ENCODE measurements around the gene NR1H2. TPM values are rescaled to one million over a fixed set of nuclear protein-coding genes. Genes with fewer than 3 reads are reported as not detected.

Gene NR1H2
- total and polyA plus RNA-seq, 5 donors from 2014 or later = 60.3 to 213 (median 74.9) TPM

DNA sequence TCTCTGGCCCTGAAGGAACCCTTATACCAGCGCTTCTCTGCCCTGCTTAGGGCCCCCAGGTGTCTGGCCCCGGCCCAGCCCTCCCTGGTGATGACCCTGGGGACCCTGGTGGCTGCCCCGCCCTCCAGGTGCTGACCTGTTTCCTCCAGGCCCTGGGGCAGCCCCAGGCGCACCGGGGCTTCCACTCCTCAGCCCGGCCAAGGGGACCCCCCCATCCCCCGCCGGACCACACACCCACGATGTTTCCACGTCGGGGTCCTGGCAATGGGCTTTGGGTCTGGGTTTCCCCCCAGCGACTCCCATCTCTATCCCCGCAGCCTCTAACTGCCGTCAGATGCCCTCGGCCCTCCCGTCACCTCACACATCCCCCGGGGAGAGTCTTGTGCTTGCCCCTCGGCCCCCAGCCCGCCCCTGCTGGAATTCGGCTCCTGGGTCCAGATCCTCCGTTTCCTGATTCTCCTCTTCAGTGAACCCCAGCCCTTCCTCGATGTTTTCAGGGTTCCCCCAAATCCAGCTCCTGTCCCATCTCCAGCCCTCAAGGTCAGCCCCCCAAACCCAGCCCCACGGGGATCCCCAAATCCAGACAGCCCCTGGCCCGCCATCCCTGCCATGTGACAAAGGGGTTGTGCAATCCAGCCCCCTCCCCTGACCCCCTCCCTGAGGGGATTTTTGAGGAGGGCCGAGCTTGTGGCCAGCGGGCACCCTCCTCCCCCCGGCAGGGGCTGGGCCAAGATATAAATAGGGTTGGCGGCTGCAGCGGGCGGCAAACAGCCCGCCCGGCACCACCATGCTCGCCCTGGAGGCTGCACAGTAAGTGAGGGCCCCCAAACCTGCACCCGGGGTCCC, 42.1 kb downstream of the NR1H2 start, which contains the start of gene SPIB:
SPIB (plus strand) TSS at position 763 of the 846 bp plus-strand sequence; CDS start at position 788, 25 bp downstream.
- Histone ChIP-seq H3K36me3 (ENCODE audit: control insufficient read depth, insufficient read depth, low read length) (no peaks in the 10 kb centered on the region), H3K27me3 (ENCODE audit: control insufficient read depth, insufficient read depth, low read length) (peaks cover 2% of the 10 kb centered on the region), H3K9me3 (ENCODE audit: control insufficient read depth in 2 of 2, low read length in 2 of 2) (no peaks in the 10 kb centered on the region), H3K27ac (ENCODE audit: insufficient read depth, low read length, poor library complexity, severe bottlenecking) (no peak within 1 kb of the TSS), H3K4me3 (ENCODE audit: low read depth, low read length) (no peak within 1 kb of the TSS), H3K4me1 (ENCODE audit: control insufficient read depth, insufficient read depth, low read length, poor library complexity, severe bottlenecking) (peaks cover 5% of the 10 kb centered on the region)
- Mint-ChIP-seq H3K27me3 (peaks cover 30% of the 10 kb centered on the region), H3K9me3 (peaks cover 0 to 1% (median 0%) of the 10 kb centered on the region in 7 donors), H3K27ac (no peak within 1 kb of the TSS), H3K36me3 (peaks cover 4% of the 10 kb centered on the region), H3K4me3 (peak within 1 kb of the TSS in 1 of 4 donors; percentile 65), H3K4me1 (peaks cover 0 to 6% (median 4%) of the 10 kb centered on the region in 4 donors)
- ATAC-seq (ENCODE audit: low read depth in 2 of 2) (no peak), DNase-seq (no peak)

DNA sequence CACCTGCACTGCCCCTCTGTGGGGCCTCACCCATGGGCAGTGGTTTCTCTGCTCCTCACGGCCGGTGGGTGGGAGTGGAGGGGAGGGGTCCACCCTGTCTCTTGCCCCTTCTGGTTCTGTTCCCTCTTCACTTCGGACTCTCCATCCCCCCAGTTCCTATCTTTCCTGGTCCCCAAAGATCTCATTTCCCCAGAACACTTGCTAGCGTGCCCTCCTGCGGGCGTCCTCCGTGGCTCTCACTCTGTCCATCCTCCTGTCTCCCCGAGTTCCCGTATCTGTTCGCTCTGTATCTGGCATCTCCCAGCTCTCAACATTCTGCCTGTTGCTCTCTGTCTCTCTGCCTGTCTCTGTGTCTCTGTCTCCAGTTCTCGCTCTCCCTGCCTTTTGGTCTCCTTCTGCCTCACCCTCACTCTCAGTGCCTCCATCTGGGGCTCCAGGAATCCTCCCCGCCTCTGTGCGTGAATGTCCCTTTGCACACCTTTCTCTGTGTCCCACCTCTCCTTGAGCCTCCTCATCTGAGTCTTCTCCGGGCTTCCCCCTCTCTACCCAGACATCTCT, 42.8 kb downstream of the NR1H2 start:
- no peak overlapping the region for H3K4me3 ChIP-seq (ENCODE audit: low read depth, low read length)
- Mint-ChIP-seq H3K36me3 (peaks cover 4% of the 10 kb centered on the region), H3K9me3 (peaks cover 0 to 1% (median 0%) of the 10 kb centered on the region in 7 donors), H3K4me3 (no peak overlapping the region), H3K27me3 (peaks cover 30% of the 10 kb centered on the region), H3K4me1 (peaks cover 0 to 6% (median 4%) of the 10 kb centered on the region in 4 donors), H3K27ac (no peak overlapping the region)
- no peaks in the 10 kb centered on the region for H3K9me3 ChIP-seq (ENCODE audit: control insufficient read depth in 2 of 2, low read length in 2 of 2)
- no peak for ATAC-seq (ENCODE audit: low read depth in 2 of 2)
- H3K27me3 ChIP-seq (ENCODE audit: control insufficient read depth, insufficient read depth, low read length) = peaks cover 2% of the 10 kb centered on the region
- no peaks in the 10 kb centered on the region for H3K36me3 ChIP-seq (ENCODE audit: control insufficient read depth, insufficient read depth, low read length)
- H3K27ac ChIP-seq (ENCODE audit: insufficient read depth, low read length, poor library complexity, severe bottlenecking) = no peak overlapping the region
- no peak for DNase-seq
- peaks cover 5% of the 10 kb centered on the region for H3K4me1 ChIP-seq (ENCODE audit: control insufficient read depth, insufficient read depth, low read length, poor library complexity, severe bottlenecking)

DNA sequence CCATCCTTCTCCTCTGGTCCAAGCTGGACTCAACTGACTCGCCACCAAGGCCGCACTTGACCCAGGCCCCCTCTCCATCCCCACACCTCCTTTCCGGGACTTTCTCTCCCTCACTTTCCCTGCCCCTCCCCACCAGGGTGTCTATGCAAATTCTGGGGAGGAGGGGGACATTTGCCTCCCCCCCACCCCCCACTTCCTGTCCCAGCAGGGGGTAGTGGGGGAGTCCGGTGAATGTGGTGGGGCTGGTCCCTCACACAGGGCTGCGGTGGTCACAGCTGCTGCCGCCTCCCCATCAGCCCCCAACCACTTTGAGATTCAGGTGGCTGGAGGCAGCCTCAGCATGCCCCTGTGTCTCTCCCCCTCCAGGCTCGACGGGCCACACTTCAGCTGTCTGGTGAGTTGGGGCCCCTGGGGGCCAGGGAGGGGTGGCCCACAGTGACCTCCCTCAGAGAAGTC, 43.4 kb downstream of the NR1H2 start:
- Mint-ChIP-seq H3K27me3 (peaks cover 30% of the 10 kb centered on the region), H3K27ac (no peak overlapping the region), H3K4me3 (no peak overlapping the region), H3K4me1 (peaks cover 0 to 6% (median 4%) of the 10 kb centered on the region in 4 donors), H3K36me3 (peaks cover 4% of the 10 kb centered on the region), H3K9me3 (peaks cover 0 to 1% (median 0%) of the 10 kb centered on the region in 7 donors)
- Histone ChIP-seq H3K27me3 (ENCODE audit: control insufficient read depth, insufficient read depth, low read length) (peaks cover 2% of the 10 kb centered on the region), H3K4me3 (ENCODE audit: low read depth, low read length) (no peak overlapping the region), H3K36me3 (ENCODE audit: control insufficient read depth, insufficient read depth, low read length) (no peaks in the 10 kb centered on the region), H3K4me1 (ENCODE audit: control insufficient read depth, insufficient read depth, low read length, poor library complexity, severe bottlenecking) (peaks cover 3% of the 10 kb centered on the region), H3K27ac (ENCODE audit: insufficient read depth, low read length, poor library complexity, severe bottlenecking) (no peak overlapping the region), H3K9me3 (ENCODE audit: control insufficient read depth in 2 of 2, low read length in 2 of 2) (no peaks in the 10 kb centered on the region)
- no peak for ATAC-seq (ENCODE audit: low read depth in 2 of 2)
- no peak for DNase-seq

DNA sequence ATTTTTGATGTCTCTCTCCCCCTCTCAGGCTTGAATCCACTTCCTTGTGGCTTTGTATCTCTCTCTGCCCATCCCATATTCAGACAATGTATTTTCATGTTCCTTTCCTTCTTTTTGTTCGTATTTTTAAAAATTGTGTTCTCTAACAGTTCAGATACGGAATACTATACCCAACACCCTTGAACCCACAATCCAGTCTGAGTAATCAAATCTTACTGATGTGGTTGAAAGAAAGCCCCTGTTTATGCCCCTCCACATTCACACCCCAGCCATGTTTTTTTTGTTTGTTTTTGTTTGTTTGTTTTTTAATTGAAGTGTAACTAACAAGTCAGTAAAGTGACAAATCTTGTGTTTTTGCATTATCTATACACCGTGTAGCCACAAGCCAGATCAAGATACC, 43.9 kb downstream of the NR1H2 start:
- Mint-ChIP-seq H3K4me3 (no peak overlapping the region), H3K4me1 (peaks cover 0 to 6% (median 4%) of the 10 kb centered on the region in 4 donors), H3K27me3 (peaks cover 30% of the 10 kb centered on the region), H3K9me3 (peaks cover 0 to 1% (median 0%) of the 10 kb centered on the region in 7 donors), H3K36me3 (peaks cover 4% of the 10 kb centered on the region), H3K27ac (no peak overlapping the region)
- no peak overlapping the region for H3K27ac ChIP-seq (ENCODE audit: insufficient read depth, low read length, poor library complexity, severe bottlenecking)
- H3K4me3 ChIP-seq (ENCODE audit: low read depth, low read length) = no peak overlapping the region
- no peaks in the 10 kb centered on the region for H3K9me3 ChIP-seq (ENCODE audit: control insufficient read depth in 2 of 2, low read length in 2 of 2)
- no peaks in the 10 kb centered on the region for H3K4me1 ChIP-seq (ENCODE audit: control insufficient read depth, insufficient read depth, low read length, poor library complexity, severe bottlenecking)
- H3K27me3 ChIP-seq (ENCODE audit: control insufficient read depth, insufficient read depth, low read length) = peaks cover 2% of the 10 kb centered on the region
- ATAC-seq (ENCODE audit: low read depth in 2 of 2) = no peak
- H3K36me3 ChIP-seq (ENCODE audit: control insufficient read depth, insufficient read depth, low read length) = no peaks in the 10 kb centered on the region
- no peak for DNase-seq

DNA sequence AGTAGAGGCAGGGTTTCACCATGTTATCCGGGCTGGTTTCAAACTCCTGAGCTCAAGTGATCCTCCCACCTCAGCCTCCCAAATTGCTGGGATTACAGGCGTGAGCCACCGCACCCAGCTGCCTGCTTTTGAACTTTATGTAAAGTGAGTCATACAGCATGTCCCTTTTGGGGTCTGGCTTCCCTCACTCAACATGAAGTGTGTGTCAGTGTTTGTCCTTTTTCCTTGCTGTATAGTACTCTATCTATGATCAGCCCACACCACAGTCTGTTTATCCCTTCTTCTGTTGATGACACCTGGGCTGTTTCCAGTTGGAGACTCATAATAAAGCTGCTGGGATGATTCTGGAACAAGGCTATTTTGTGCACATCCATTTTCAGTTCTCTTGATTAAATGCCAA, 44.6 kb downstream of the NR1H2 start:
- H3K36me3 ChIP-seq (ENCODE audit: control insufficient read depth, insufficient read depth, low read length) = no peaks in the 10 kb centered on the region
- peaks cover 30% of the 10 kb centered on the region for H3K27me3 Mint-ChIP-seq
- H3K4me3 Mint-ChIP-seq = no peak overlapping the region
- no peak for ATAC-seq (ENCODE audit: low read depth in 2 of 2)
- H3K27ac Mint-ChIP-seq = no peak overlapping the region
- H3K4me1 Mint-ChIP-seq = peaks cover 0 to 6% (median 4%) of the 10 kb centered on the region in 4 donors
- H3K36me3 Mint-ChIP-seq = peaks cover 4% of the 10 kb centered on the region
- DNase-seq = no peak
- no peaks in the 10 kb centered on the region for H3K9me3 ChIP-seq (ENCODE audit: control insufficient read depth in 2 of 2, low read length in 2 of 2)
- H3K4me1 ChIP-seq (ENCODE audit: control insufficient read depth, insufficient read depth, low read length, poor library complexity, severe bottlenecking) = no peaks in the 10 kb centered on the region
- no peak overlapping the region for H3K4me3 ChIP-seq (ENCODE audit: low read depth, low read length)
- peaks cover 2% of the 10 kb centered on the region for H3K27me3 ChIP-seq (ENCODE audit: control insufficient read depth, insufficient read depth, low read length)
- H3K27ac ChIP-seq (ENCODE audit: insufficient read depth, low read length, poor library complexity, severe bottlenecking) = no peak overlapping the region
- peaks cover 0 to 1% (median 0%) of the 10 kb centered on the region in 7 donors for H3K9me3 Mint-ChIP-seq

DNA sequence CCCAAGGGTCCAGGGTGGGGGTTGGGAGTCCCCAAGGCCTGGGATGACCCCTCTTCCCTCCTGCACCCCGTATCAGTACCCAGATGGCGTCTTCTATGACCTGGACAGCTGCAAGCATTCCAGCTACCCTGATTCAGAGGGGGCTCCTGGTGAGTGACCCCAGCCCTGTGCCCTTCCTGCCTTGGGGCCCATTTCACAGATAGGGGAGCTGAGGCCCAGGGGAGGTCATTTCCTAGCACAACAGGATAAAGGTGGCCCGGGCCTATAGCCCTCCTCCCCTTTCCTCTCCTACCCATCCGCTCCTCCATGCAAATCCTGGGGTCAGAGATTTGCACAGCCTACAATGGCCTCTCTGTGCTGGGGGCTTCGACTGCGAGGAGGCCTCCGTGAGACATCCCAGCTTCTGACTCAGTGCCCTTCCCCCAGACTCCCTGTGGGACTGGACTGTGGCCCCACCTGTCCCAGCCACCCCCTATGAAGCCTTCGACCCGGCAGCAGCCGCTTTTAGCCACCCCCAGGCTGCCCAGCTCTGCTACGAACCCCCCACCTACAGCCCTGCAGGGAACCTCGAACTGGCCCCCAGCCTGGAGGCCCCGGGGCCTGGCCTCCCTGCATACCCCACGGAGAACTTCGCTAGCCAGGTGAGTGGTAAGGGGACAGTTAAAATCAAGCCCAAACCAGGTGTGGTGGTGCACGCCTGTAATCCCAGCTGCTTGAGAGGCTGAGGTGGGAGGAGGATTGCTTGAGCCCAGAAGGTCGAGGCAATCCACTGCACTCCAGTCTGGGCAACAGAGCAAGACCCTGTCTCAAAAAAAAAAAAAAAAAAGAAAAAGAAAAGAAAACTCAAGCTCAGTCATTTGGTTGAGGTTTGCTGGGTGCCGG, 46.4 kb downstream of the NR1H2 start:
- Mint-ChIP-seq H3K4me3 (peak overlapping the region in 1 of 4 donors; percentile 13), H3K36me3 (peaks cover 4% of the 10 kb centered on the region), H3K27ac (no peak overlapping the region), H3K9me3 (peaks cover 0 to 1% (median 0%) of the 10 kb centered on the region in 7 donors), H3K4me1 (peaks cover 0 to 6% (median 4%) of the 10 kb centered on the region in 4 donors), H3K27me3 (peaks cover 30% of the 10 kb centered on the region)
- Histone ChIP-seq H3K27ac (ENCODE audit: insufficient read depth, low read length, poor library complexity, severe bottlenecking) (no peak overlapping the region), H3K9me3 (ENCODE audit: control insufficient read depth in 2 of 2, low read length in 2 of 2) (no peaks in the 10 kb centered on the region), H3K27me3 (ENCODE audit: control insufficient read depth, insufficient read depth, low read length) (peaks cover 2% of the 10 kb centered on the region), H3K4me3 (ENCODE audit: low read depth, low read length) (no peak overlapping the region), H3K36me3 (ENCODE audit: control insufficient read depth, insufficient read depth, low read length) (no peaks in the 10 kb centered on the region), H3K4me1 (ENCODE audit: control insufficient read depth, insufficient read depth, low read length, poor library complexity, severe bottlenecking) (no peaks in the 10 kb centered on the region)
- ATAC-seq (ENCODE audit: low read depth in 2 of 2) = no peak
- DNase-seq = no peak

All from CD4-positive, CD25-positive, alpha-beta regulatory T cell (primary cell).